ENCODE results near the gene RGS12. TPM values are rescaled to one million over a fixed set of nuclear protein-coding genes. Genes with fewer than 3 reads are reported as not detected.
A peak's percentile ranks its signal among the peaks of the same experiment; 100 is the strongest.

RGS12 gene
- total and polyA plus RNA-seq, 2 of the 13 experiments (the other 11 are each of a cell fraction or from before 2014, with no cell fraction given): 21.0 to 27.7 TPM

DNA sequence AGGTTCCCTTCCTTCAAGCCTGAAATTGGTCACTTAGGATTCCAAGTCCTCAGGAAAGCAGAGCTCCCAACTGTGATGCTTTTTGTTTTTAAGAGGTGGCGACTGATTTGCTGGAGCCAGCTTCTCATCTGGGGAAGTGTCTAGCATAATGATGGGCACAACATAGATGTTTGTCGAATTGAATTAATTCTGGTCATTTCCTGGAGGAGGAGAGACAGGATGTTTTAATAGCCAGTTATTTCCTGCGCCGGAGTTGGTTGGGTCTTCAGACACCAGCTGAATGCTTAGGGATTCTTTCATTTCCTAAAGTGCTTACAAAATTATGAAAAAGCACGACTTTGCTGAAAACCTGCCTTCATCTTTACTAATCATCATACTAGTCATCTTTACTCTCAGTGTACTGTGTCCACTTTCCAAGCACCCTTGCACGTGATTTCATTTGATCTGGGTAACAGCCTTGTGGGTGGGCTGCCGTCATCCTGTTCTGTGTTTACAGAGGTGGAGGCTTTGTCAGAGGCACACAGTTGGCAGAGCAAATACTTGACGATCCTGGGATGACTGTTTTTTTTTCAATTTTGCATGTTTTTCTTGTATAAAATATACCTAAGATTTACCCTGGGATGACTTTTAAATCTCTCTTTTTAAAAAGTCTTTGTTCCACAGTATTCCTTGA lies 49.5 kb downstream of the RGS12 start (continued):
- no peak for TF ChIP-seq ZNF839 (CRISPR knock-in tag; IDR thresholded peaks at IDR 0.05; ENCODE audit: borderline replicate concordance)
- no peak for TF ChIP-seq ZNF207 (IDR thresholded peaks at IDR 0.05; ENCODE audit: borderline replicate concordance)
- no peak for TF ChIP-seq HNRNPLL (IDR thresholded peaks at IDR 0.05; ENCODE audit: low read depth, low read length, poor library complexity, severe bottlenecking)
- TF ChIP-seq, protein P1, sequence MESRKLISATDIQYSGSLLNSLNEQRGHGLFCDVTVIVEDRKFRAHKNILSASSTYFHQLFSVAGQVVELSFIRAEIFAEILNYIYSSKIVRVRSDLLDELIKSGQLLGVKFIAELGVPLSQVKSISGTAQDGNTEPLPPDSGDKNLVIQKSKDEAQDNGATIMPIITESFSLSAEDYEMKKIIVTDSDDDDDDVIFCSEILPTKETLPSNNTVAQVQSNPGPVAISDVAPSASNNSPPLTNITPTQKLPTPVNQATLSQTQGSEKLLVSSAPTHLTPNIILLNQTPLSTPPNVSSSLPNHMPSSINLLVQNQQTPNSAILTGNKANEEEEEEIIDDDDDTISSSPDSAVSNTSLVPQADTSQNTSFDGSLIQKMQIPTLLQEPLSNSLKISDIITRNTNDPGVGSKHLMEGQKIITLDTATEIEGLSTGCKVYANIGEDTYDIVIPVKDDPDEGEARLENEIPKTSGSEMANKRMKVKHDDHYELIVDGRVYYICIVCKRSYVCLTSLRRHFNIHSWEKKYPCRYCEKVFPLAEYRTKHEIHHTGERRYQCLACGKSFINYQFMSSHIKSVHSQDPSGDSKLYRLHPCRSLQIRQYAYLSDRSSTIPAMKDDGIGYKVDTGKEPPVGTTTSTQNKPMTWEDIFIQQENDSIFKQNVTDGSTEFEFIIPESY (CRISPR knock-in tag; IDR thresholded peaks at IDR 0.05): 0 out of 2 replicates have a peak, but pooled peaks have one; percentile 9
- no peak for TF ChIP-seq SOX6 (IDR thresholded peaks at IDR 0.05)
- peak; percentile 81 for TF ChIP-seq SOX6 (CRISPR knock-in tag; IDR thresholded peaks at IDR 0.05)
- TF ChIP-seq ZFP36L2 (CRISPR knock-in tag; IDR thresholded peaks at IDR 0.05): no peak
- no peak for TF ChIP-seq DNMT1 (CRISPR knock-in tag; IDR thresholded peaks at IDR 0.05)
- TF ChIP-seq ZNF614 (CRISPR knock-in tag; IDR thresholded peaks at IDR 0.05; ENCODE audit: borderline replicate concordance): peak; percentile 63; the same call in 1 of the 2 replicates
- TF ChIP-seq ZNF510 (CRISPR knock-in tag; IDR thresholded peaks at IDR 0.05; ENCODE audit: low read depth): no peak
- TF ChIP-seq REPIN1 (CRISPR knock-in tag; IDR thresholded peaks at IDR 0.05; ENCODE audit: borderline replicate concordance, low read depth): 0 out of 2 replicates have a peak, but pooled peaks have one; percentile 34
- peak; percentile 88 for TF ChIP-seq SOX5 (CRISPR knock-in tag; IDR thresholded peaks at IDR 0.05; ENCODE audit: borderline replicate concordance)
- no peak for TF ChIP-seq HMGA1 (CRISPR knock-in tag; conservative IDR thresholded peaks at IDR 0.05)
- no peak for TF ChIP-seq SP1 (IDR thresholded peaks at IDR 0.05)
- TF ChIP-seq SP1 (CRISPR knock-in tag; IDR thresholded peaks at IDR 0.05): no peak
- TF ChIP-seq MATR3 (CRISPR knock-in tag; IDR thresholded peaks at IDR 0.05): no peak
- TF ChIP-seq ZSCAN31 (CRISPR knock-in tag; IDR thresholded peaks at IDR 0.05; ENCODE audit: low read depth): no peak
- TF ChIP-seq FOXK1 (CRISPR knock-in tag; IDR thresholded peaks at IDR 0.05; ENCODE audit: borderline replicate concordance, low read depth): 0 out of 2 replicates have a peak, but pooled peaks have one; percentile 63
- TF ChIP-seq, protein P2, sequence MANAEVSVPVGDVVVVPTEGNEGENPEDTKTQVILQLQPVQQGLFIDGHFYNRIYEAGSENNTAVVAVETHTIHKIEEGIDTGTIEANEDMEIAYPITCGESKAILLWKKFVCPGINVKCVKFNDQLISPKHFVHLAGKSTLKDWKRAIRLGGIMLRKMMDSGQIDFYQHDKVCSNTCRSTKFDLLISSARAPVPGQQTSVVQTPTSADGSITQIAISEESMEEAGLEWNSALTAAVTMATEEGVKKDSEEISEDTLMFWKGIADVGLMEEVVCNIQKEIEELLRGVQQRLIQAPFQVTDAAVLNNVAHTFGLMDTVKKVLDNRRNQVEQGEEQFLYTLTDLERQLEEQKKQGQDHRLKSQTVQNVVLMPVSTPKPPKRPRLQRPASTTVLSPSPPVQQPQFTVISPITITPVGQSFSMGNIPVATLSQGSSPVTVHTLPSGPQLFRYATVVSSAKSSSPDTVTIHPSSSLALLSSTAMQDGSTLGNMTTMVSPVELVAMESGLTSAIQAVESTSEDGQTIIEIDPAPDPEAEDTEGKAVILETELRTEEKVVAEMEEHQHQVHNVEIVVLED (CRISPR knock-in tag; IDR thresholded peaks at IDR 0.05; ENCODE audit: borderline replicate concordance): no peak
- TF ChIP-seq ZSCAN9 (CRISPR knock-in tag; IDR thresholded peaks at IDR 0.05; ENCODE audit: borderline replicate concordance): 0 out of 2 replicates have a peak, but pooled peaks have one; percentile 42
- TF ChIP-seq, protein P3, sequence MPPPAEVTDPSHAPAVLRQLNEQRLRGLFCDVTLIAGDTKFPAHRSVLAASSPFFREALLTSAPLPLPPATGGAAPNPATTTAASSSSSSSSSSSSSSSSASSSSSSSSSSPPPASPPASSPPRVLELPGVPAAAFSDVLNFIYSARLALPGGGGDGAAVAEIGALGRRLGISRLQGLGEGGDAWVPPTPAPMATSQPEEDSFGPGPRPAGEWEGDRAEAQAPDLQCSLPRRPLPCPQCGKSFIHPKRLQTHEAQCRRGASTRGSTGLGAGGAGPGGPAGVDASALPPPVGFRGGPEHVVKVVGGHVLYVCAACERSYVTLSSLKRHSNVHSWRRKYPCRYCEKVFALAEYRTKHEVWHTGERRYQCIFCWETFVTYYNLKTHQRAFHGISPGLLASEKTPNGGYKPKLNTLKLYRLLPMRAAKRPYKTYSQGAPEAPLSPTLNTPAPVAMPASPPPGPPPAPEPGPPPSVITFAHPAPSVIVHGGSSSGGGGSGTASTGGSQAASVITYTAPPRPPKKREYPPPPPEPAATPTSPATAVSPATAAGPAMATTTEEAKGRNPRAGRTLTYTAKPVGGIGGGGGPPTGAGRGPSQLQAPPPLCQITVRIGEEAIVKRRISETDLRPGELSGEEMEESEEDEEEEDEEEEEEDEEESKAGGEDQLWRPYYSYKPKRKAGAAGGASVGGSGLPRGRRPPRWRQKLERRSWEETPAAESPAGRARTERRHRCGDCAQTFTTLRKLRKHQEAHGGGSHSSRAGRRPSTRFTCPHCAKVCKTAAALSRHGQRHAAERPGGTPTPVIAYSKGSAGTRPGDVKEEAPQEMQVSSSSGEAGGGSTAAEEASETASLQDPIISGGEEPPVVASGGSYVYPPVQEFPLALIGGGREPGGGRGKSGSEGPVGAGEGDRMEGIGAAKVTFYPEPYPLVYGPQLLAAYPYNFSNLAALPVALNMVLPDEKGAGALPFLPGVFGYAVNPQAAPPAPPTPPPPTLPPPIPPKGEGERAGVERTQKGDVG (CRISPR knock-in tag; IDR thresholded peaks at IDR 0.05; ENCODE audit: borderline replicate concordance): no peak

Measured in HepG2 (cell line).